Thoracic aorta (tissue), 2 donors: ENCODE measurements around the gene TNIK. TPM values are rescaled to one million over a fixed set of nuclear protein-coding genes. Genes with fewer than 3 reads are reported as not detected.
A peak's percentile ranks its signal among the peaks of the same experiment; 100 is the strongest.

Source experiments
- ATAC-seq: fragments of 150-250 bp; one replicate; pipeline ENCODE4 v1.8.0; 2017; ENCODE audit warnings: low read depth; ENCODE audit not compliant: insufficient number of reproducible peaks, low FRiP score
- DNase-seq: peaks from one replicate; pipeline ENCODE4 v3.0.0-alpha.2; 2020; ENCODE audit warnings: low spot score
- H3K27ac ChIP-seq, 2 donors: fragments of 200-600 bp; sonication (generic); 1 replicate in 1 of 2; 2 replicates in 1 of 2; pipeline ENCODE4 v1.5.1; 2016; ENCODE audit warnings: mild to moderate bottlenecking in 2 of 2, moderate library complexity in 2 of 2
- H3K27me3 ChIP-seq: fragments of 200-600 bp; sonication (generic); replicated peaks from 2 replicates; pipeline ENCODE4 v1.6.0; 2016; ENCODE audit warnings: mild to moderate bottlenecking; ENCODE audit not compliant: insufficient read depth
- H3K36me3 ChIP-seq: fragments of 200-600 bp; sonication (generic); one replicate; pipeline ENCODE4 v1.5.1; 2016
- H3K4me1 ChIP-seq, 2 donors: fragments of 200-600 bp; sonication (generic); 1 replicate in 1 of 2; 2 replicates in 1 of 2; pipeline versions ENCODE4 v1.5.1 to v1.6.0; 2016; ENCODE audit warnings: low read depth in 2 of 2, mild to moderate bottlenecking in 1 of 2; ENCODE audit not compliant: control insufficient read depth in 1 of 2
- H3K4me3 ChIP-seq: fragments of 200-600 bp; sonication (generic); 2 replicates; pipeline ENCODE4 v1.5.1; 2016; ENCODE audit warnings: mild to moderate bottlenecking
- H3K9me3 ChIP-seq: fragments of 200-600 bp; sonication (generic); 2 replicates; pipeline ENCODE4 v1.5.1; 2016
- total RNA-seq, 2 donors: library from RNA; depleted of rRNA; stranded (reverse); fragments of >200 nt; gene quantifications; one replicate each; pipeline versions ENCODE4 v1.1.0 to v1.2.3, GENCODE V29; 2016
- TF ChIP-seq, protein P1 (sequence below): fragments of 200-600 bp; sonication (generic); IDR thresholded peaks from one replicate; pipeline ENCODE4 v1.5.1; 2019; ENCODE audit warnings: antibody characterized with exemption

The TNIK gene
- total RNA-seq, 2 donors from 2014 or later: 18.3 to 21.7 TPM

DNA sequence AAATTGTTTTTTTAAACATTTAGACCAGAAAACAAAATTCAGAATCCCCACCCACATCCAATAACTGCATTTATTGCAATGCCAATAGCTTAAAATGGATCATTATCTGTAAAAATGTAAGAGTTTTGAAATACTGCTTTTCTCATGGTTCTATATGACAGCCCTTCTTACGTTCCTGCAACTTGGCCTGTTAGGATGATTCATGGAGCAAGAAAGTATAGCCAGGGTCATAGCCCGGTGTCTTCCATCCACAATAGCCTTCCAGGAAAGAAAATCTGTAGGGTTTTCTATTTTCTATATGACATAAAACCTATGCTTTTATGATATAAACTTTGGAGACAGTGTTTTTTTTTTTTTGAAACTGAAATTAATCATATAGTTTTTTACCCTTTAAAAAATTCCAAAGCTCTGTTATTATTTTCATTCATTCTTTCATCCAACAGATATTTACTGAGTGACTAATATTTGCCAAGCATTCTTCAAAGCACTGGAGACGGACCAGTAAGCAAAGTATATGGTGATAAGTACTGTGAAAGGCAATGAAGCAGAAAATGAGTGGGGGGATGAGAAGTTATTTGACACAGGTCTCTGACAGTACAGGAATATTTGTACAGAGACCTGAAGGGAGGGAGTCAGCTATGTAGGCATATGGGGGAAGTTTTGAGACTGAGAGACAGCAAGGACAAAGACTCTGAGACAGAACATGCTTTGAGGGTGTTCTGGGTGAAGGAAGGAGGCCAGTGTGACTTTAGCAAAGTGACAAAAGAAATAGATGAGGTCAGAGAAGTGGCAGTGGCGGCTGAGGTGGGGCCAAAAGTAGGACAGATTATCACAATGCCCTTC, 404.6 kb downstream of the TNIK start:
- H3K27me3 ChIP-seq: no peaks in the 10 kb centered on the region
- no peak overlapping the region for H3K27ac ChIP-seq

GRCh38 chr3:171054921-171055320, 405.3 kb downstream of the TNIK start:
- H3K9me3 ChIP-seq: no peaks in the 10 kb centered on the region
- DNase-seq (no peak), ATAC-seq (no peak)
- no peak overlapping the region for H3K4me3 ChIP-seq
- H3K36me3 ChIP-seq: no peaks in the 10 kb centered on the region
- H3K4me1 ChIP-seq: no peaks in the 10 kb centered on the region
- TF ChIP-seq, protein P1, sequence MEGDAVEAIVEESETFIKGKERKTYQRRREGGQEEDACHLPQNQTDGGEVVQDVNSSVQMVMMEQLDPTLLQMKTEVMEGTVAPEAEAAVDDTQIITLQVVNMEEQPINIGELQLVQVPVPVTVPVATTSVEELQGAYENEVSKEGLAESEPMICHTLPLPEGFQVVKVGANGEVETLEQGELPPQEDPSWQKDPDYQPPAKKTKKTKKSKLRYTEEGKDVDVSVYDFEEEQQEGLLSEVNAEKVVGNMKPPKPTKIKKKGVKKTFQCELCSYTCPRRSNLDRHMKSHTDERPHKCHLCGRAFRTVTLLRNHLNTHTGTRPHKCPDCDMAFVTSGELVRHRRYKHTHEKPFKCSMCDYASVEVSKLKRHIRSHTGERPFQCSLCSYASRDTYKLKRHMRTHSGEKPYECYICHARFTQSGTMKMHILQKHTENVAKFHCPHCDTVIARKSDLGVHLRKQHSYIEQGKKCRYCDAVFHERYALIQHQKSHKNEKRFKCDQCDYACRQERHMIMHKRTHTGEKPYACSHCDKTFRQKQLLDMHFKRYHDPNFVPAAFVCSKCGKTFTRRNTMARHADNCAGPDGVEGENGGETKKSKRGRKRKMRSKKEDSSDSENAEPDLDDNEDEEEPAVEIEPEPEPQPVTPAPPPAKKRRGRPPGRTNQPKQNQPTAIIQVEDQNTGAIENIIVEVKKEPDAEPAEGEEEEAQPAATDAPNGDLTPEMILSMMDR: no peak
- H3K27me3 ChIP-seq: no peaks in the 10 kb centered on the region
- H3K27ac ChIP-seq: no peak overlapping the region

More for the DNA sequence above, 404.6 kb downstream of the TNIK start:
- TF ChIP-seq, protein P1: no peak
- no peak for DNase-seq
- Histone ChIP-seq H3K4me3 (no peak overlapping the region), H3K4me1 (no peaks in the 10 kb centered on the region), H3K36me3 (no peaks in the 10 kb centered on the region), H3K9me3 (no peaks in the 10 kb centered on the region)
- ATAC-seq: no peak

DNA sequence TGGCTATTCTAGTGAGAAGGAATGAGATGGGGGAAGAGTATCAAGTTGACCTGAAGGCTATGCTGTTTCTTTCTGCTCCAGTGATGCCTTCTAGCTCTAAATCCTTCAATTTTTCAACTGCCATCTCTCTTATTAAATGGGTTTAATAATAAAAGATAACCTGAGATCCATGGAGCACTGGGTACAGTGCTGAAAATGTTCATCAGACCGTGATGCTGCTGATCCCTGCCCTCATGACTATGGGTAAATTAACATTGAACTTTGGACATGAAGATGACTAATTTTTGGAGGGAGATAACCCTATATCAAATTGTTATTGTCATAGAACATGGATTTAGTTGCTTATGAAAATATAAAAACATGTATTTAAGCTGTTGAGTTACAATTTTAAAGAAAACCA, 406.0 kb downstream of the TNIK start:
- H3K4me3 ChIP-seq: no peak overlapping the region
- H3K9me3 ChIP-seq: no peaks in the 10 kb centered on the region
- TF ChIP-seq, protein P1: no peak
- no peaks in the 10 kb centered on the region for H3K4me1 ChIP-seq
- H3K27ac ChIP-seq: no peak overlapping the region
- no peaks in the 10 kb centered on the region for H3K36me3 ChIP-seq
- H3K27me3 ChIP-seq: no peaks in the 10 kb centered on the region
- ATAC-seq (no peak), DNase-seq (no peak)

- TF ChIP-seq, protein P1: peak; percentile 61
- no peak for DNase-seq
- Histone ChIP-seq H3K4me1 (no peaks in the 10 kb centered on the region), H3K4me3 (no peak overlapping the region), H3K27me3 (no peaks in the 10 kb centered on the region), H3K27ac (no peak overlapping the region), H3K36me3 (no peaks in the 10 kb centered on the region), H3K9me3 (no peaks in the 10 kb centered on the region)
- ATAC-seq: no peak
Observed at GRCh38 chr3:171049861-171050444, 410.3 kb downstream of the TNIK start.

GRCh38 chr3:171046760-171047159, 413.4 kb downstream of the TNIK start:
- TF ChIP-seq, protein P1: no peak
- ATAC-seq: no peak
- no peak for DNase-seq

More at GRCh38 chr3:171046760-171047159, 413.4 kb downstream of the TNIK start:
- no peaks in the 10 kb centered on the region for H3K36me3 ChIP-seq
- H3K4me1 ChIP-seq: no peaks in the 10 kb centered on the region
- no peaks in the 10 kb centered on the region for H3K27me3 ChIP-seq
- H3K27ac ChIP-seq: no peak overlapping the region
- no peak overlapping the region for H3K4me3 ChIP-seq
- H3K9me3 ChIP-seq: no peaks in the 10 kb centered on the region
